ENCODE results near the gene COL27A1.

Gene COL27A1

DNA sequence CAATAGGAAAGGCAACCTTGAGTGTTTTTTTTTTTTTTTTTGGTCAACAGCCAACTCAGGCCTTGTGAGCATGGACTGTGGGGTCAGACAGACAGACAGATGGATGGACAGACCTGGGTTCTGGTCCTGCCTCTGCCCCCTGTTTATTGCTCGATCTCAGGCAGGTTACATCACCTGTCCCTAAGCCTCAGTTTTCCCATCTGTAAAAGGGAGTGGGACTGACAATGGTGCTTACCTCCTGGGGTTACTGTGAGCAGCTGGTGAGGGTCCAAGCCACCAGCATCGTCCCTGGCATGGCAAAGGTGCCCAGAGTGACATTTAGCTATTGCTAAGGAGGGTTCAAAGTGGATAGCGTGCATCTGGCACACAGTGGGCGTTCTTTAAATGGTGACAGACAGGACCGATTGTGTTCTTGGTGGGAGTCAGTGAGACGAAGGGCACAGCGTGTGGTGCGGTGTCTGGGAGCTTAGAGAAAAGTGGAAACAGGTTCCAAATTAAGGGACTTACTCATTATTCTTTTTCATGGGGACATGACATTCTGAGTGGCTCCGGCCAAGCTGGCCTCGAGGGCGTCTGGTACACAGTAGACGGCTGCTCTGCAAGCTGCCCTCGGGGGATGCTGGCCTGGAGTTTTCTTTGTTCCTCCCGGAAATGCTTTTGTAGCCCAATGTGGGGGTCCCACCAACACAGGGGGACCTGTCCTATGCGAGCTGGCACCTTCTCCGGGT is 72.1 kb downstream of the COL27A1 start:
- DNase-seq (ENCODE audit: low spot score) = no peak

DNA sequence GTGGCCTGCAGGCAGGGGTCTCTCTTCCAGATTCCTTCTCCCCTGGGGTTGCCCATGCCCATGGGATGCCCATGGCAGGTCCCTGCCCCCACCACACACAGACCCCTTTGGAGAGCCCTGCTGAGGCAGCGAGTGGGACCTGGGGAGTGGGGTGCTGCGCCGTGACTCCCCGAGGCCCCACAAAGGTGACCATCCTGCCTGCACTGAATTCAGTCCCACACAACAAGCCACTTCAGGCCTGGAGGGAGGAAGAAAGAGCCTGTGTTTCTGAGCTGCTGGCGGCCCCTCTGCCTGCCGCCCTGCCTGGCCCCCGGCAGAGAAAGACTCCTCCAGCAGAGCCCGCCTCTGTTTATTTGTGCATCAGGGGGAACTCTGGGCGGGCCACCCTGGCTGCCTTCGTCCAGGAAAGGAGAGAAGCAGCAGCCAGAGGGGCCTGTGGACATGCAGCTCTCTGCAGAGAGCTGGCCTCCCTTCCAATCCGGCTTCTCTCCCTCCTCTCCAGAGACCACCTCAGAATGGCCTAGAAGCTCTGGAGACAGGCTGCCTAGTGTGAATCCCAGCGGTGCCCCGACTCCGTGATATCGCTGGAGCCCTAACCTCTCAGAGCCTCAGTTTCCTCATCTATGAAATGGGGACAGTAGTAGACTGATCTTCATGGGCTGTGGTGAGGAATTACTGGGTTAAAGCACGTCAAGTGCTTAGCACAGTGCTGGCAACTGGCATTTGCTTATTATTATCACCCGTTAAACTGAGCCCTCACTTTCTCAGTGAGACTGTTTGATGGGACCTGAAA is 72.9 kb downstream of the COL27A1 start:
- DNase-seq (ENCODE audit: low spot score) = no peak

DNA sequence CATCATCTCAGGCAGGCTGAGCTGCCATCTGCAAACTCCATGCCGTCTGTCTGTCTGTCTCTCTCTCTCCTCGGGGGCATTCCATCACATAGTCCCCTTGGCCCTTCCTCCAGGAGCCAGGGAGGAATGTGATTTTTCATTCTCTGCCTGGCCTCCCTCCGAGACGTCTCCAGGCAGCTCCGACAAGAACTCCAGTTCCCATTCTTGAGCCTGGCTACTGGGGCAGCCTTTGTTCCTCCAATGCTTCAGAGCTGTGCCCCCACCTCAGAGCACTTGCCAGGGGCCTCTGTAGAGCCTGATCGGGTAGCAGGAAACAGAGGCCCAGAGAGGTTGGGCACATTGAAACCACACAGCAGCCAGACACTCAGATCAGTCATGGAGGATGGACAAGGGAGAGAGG is 74.0 kb downstream of the COL27A1 start:
- DNase-seq (ENCODE audit: low spot score) = no peak

DNA sequence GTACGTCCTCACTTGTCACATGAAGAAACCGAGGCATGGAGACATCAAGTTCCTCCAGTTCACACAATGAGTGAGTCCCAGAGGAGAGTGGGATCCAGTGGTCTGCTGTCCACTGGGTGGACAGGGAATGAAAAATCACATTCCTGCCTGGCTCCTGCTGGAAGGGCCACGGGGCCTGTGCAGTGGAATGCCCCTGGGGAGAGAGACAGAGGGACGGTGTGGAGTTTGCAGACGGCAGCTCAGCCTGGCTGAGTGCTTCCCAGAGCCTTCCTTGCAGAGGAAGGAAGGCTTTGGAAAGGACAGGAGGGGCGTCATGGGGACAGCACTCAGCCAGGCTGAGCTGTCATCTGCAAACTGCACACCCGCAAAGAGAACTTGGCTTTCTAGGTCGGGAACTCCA is 74.7 kb downstream of the COL27A1 start:
- DNase-seq (ENCODE audit: low spot score) = no peak

DNA sequence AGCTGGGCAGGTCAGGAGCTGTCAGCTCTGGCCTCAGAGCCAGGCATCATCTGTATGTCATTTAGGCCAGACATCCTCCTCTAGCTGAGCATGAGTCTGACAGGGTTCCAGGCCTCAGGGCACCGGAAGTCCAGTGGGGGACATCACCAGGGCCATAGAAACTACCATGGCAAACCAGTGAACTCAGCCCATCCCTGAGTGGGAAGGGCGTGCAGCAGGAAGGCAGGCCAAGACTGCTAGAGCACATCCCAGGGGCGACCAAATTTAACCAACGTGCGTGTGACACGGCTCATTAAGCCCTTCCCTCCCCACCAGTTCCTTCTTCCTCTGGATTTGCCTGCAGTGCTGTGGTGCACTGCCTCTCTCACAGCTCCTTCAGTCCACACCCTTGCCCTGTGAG is 75.9 kb downstream of the COL27A1 start:
- DNase-seq (ENCODE audit: low spot score) = no peak

DNA sequence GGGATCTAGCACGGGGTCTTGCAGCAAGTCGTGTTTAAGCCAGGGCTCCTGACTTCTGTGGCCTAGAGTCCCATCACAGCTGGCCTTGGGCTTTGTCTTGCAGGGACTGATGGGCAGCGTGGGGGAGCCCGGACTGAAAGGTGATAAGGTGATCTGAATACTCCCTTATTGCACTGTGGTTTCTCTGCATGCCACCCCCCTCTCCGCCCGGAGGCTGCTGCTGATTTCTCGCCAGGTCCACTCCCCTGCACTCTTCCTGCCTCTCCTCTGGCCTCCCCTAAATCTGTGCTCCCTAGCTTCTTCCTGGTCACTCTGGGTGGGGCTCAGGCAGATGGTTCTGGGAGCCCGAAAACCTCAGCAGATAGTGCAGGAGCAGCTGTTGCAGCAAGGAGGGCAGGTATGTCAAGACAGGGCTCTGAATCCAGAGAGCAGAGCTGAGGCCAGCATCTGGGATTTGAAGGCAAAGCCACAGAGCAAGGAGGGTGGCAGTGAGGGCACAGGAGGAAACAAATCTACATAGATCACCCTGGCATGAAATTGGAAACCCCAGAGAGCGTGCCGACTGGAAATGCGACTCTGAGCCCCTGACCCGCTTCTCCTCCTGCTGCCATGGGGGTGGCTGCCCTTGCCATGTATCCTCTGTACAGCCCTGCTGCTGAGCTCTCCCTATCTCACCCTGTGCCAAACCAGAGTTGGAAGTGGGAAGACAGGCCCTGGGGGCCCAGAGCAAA is 76.5 kb downstream of the COL27A1 start:
- no peak for DNase-seq (ENCODE audit: low spot score)

DNA sequence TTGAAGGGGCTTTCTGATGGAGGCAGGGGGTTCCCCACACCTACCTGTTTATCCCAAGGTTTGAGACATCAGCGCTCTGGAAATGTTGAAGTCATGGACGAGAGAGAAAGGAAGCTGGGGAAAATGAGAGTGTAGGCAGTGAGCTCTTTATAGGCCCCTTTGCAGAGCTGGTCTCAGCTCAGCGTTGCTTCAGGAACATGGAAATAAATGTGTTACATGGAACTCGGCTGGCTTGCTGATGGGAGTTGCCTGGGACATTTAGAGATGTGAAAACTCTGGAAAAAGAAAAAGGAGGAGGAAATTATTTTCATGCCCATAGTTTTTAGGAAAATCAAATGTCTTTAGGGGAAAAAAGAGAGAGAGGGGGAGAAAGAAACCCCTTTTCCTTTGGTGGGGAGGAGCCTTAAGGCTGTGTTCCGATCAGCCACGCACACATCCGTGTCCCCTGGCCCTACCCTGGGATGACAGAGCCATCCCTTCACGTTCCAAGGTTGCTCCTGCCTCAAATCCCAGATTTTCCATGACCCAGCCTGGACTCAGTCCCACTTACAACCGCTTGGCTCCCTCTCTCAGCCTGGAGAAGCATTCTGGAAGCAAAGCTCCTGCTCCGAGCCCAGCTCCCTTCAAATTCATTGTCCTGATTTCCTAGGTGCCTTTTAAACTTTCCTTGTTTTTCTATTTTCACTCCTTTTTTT is 78.3 kb downstream of the COL27A1 start:
- no peak for DNase-seq (ENCODE audit: low spot score)

DNA sequence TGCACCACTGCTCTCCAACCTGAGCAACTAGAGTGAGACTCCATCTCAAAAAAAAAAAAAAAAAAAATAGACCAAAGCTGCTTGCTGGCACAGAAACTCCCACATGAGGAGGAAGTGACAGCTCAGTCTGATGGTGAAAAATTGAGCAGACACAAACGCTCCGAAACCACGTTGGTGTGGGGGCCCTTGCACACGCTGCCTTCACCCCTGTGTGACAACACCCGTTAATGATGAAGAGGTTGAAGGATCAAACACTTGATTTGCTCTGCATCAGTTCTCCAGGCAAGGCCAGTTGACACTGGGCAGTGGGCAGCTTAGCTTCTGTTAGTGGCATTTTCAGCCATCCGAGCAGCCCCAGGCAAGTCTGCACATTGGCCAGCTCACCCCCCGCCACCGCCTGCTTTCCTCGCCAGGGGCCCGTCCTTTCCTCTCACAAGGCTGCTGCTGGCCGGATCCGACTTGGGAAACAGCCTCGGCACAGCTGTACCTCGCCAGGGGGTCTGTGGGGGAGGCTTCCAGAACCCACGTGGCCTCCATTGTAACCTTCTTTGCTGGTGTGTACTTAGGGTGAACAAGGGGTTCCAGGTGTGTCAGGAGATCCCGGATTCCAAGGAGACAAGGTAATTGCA is 79.8 kb downstream of the COL27A1 start:
- no peak for DNase-seq (ENCODE audit: low spot score)

DNA sequence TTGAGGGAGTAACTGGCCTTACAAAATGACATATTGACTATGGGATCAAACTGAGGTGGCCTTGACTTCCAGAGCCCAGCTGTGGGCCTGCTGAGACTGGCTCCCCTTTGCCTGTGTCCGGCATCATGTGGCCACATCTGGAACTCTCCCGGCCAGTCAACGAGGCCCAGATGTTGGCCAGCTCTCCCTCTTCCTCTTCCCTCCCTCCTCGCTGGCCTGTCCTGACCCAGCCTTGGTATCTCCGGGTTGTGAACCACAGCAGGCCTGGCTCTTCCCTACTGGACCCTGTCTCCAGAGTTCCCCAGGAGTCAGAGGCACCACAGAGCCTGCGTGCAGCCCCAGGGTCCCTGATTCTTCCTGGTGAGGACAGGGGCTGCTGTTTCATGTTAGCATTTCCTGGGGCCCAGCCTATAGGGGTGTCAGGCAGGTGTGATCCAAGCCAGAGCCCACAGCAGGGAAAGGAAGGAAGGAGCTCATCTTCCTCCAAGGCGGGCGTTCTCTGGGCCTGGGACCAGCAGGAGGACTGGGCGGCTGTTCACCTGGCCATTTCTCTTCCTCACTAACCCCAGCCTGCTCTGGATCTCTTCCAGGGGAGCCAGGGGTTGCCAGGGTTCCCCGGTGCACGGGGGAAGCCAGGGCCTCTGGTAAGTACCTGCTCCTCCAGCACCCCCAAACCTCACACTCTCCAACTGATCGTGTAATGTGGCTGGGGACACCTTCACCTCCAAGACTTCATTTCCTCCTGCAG is 81.2 kb downstream of the COL27A1 start:
- DNase-seq (ENCODE audit: low spot score) = no peak

DNA sequence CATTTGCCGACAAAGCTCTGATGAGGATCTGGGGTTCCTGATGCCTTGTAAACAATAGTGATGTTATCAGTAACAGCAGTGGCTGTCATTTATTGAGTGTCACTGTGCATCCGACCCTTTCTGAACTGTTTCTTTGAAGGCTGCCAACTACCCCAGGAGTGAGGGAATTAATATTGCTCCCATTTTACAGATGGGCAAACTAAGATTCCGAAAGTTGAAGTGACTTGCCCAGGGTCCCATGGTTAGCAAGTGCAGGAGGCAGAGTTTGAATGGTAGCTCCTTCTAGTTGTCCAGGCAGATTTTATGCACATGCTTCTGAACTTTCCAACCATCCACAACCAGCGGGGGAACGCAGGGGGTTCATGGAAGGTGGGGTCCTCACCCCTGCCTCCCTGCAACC is 81.9 kb downstream of the COL27A1 start:
- DNase-seq (ENCODE audit: low spot score) = no peak

DNA sequence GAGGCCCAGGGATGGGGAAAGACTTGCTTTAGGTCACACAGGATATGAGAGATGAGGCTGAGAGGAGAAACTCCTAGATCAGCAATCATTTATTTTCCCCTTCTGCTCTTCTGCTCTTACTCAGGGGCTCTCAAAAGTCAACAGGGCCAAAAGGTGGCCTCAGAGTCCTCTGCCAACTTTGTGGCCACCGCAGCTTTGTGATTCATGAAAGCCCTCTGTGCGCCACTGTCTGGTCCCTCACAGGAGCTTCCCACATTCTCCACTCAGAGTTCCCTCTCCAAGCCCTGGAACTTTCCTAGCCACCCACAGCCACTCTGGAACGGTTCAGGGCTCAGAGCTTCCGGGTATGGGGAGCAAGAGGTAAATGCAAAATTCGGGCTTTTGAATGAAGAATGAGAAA is 82.4 kb downstream of the COL27A1 start:
- DNase-seq (ENCODE audit: low spot score) = no peak

DNA sequence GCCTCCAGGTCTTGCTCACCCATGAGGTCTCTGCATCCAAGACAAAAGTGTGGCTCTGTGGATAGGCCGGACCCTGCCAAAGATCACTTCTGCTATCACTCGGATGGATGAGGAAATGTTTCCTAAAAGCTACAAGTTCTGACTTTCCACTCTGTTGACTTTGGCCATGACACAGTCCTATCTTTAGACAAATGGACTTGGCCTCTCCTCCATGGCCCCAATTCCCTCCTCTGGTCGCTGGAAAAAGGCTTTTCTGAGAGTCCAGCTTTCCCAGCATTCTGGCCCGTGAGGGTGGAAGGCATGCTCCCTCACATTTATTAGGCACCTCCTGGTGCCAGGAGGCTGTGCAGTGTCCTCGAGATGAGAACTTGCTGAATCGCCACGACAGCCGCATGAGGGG is 83.1 kb downstream of the COL27A1 start:
- no peak for DNase-seq (ENCODE audit: low spot score)

DNA sequence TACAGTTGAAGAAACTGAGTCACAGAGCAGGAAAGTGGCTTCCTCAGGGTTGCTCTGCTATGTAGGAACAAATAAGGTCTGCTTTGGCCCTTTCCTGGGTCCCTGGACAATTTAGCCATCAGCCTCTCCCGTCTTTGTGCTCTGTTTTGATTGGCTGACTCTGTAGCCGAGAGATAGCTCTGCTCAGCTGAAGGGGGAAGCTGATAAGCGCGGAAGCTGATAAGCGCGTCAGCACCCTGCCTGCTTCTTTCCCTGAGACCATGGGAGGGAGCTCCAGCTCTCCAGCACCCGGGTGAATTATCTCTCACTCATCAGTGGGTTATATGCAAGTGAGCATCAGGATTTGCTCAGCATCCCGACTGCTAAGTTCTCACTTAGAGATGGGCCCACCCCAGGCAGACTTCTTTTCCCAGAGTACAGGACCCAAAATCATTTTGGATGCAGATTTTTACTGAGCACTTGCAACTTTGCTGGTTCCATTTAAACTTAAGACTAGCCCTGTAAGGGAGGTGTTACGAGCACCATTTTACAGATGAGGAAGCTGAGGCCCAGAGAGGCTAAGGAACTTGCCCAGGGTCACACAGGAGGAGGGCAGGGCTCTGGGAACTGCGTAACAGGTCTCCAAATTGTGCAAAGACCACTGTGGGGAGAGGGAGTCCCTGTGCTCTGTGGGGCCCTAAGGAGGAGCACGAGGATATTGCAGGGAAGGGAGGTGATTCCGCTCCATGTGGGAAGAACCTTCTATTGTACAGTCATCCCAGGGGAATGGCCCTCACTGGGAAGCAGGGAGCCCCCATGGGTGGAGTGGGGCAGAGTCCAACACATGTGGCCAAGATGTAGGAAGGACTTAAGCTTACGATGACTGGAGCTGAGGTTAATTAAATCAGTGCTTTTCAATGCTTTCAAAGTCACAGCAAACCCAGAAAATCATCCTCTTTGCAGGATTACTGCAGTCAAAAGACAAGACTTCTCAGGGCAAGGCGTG is 83.8 kb downstream of the COL27A1 start:
- DNase-seq (ENCODE audit: low spot score) = peak; percentile 22

DNA sequence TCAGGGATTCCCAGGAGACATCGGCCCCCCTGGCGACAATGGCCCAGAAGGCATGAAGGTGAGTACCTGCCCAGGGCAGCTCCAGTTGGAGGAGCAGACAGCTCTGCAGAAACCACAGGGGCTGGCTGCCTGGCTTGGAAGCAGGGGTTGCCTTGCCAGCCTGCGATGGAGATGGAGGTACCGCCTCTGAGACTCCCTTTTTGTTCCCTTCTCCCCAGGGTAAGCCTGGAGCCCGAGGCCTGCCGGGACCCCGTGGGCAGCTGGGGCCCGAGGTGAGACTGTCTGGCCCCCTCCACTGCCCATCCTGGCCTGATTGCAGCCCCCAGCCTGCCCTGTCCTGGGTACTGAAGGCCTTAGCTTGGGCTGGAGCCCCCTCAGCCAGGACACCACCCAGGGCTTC is 84.9 kb downstream of the COL27A1 start:
- DNase-seq (ENCODE audit: low spot score) = no peak

DNA sequence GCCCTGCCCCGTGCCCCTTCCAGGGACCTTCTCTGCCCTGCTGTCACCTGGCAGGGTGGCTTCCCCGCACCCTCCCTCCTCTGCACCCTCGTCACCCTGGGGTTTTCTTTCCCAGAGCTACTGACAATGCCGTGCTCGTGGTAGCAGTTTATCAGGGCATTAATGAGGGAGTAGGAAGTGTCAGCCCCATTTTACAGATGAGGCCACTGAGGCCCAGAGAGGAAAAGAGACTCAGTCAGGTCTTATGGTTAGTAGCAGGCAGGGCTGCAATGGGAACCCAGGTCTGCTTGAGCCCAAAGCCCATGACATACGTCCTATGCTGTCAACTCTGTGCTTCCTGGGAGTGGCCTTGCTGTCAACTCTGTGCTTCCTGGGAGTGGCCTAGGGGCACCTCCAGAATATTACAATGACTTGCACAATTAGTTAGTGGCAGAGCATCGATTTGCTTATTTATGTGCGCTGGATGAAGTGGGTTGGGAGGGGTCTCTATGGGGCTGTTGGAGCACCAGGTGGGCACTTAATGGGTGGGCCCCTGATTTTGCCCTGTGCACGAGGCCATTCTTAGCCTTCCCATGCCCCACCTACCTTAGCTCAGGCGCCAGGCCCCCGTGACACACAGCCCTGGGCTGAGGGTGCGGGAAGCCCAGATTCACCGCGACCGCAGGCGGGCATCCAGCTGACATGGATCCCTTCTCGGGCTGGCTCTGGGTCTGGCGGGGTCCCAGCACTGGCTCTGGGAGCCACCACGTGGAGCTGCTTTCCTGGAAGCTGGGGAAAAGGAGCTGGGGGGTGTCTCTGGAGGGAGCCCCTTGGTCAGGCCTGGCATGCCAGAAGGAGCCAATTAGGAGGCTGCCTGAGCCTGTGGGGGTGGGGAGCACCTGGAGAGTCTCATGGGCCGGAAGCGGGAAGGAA is 85.6 kb downstream of the COL27A1 start:
- no peak for DNase-seq (ENCODE audit: low spot score)

DNA sequence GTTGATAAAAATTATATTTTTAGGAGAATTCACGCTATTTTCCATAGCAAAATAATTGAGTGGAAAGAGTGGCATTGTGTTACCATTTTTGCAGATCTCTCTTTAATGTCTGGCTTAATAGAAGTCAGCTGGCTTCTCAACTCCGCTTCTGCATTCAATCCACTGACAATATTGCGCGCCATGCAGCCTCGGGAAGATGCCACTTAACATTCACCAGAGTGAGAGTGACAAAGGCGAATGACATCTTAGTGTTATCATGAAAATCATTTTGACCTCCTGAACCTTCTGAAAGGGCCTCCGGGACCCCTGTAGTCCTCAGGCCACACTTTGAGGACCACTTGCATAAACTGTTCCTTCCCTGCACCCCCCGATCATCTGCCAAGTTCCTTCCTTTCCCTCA is 87.5 kb downstream of the COL27A1 start:
- DNase-seq (ENCODE audit: low spot score) = no peak

DNA sequence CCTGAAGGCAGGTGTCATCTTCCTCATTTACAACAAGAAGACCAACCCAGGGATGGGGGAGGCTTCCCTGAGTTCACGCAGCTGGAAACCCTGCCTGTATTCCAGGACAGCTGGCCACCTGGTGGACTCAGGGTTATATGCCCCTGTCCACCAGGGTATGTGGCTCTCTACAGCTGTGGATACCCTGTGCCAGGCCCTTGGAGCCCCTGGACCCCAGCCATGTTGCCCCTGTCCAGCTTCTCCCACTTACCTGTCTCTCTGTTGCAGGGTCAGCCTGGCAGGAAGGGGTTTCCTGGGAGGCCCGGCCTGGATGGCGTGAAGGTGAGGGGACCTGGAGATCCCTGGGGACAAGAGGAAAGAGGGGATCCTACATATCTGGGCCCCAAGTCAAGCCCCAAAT is 87.9 kb downstream of the COL27A1 start:
- DNase-seq (ENCODE audit: low spot score) = no peak

DNA sequence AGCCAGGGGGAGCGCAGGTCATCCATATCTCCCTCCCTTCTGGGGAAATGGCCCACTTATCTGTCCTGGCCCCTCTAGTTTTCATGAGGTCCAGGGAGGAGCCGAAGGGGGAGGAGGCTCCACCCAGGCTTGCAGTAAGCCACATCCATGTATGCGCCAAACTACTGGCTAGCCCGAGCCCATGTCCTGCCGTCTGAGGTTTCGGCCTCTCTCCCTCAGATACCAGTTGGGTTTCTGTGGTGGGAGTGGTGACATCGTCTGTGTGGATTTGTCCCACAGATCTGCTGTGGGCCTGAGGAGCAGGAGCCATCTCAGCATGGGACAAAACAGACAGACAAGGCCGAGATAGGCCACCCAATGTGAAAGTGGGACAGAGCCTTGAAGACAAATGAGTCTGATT is 89.2 kb downstream of the COL27A1 start:
- no peak for DNase-seq (ENCODE audit: low spot score)

DNA sequence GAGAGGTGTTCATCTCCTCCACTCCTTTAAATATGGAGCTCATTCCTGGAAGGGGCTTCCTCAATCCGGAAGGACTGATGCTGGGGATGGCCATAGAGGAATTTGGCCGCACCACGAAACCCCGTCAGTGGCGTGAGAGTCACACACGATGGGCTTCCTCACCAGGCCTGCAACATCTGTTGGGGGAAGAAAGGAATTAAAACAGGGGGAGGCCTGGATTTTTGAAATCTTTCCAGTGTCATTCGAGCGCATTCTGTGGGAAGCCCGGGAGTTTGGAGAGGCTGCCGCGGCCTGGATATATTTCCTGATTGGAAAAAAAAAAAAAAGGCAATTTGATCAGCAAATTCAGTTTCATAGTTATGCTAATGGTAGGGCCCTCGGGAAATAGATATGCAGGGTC is 91.2 kb downstream of the COL27A1 start:
- no peak for DNase-seq (ENCODE audit: low spot score)

All from COLO829 (cell line).